ENCODE data around the gene NPRL2.
"Not testable (repeated sequence)": the region's sequence is repeated elsewhere in the genome, so short reads cannot be mapped to it uniquely, and the experiment has no call there.

Gene NPRL2

GRCh38 chr3:50320853-50321335, 29.7 kb downstream of the NPRL2 start:
- peaks cover 7% of the 10 kb centered on the region for H3K36me3 ChIP-seq (ENCODE audit: control insufficient read depth, insufficient read depth, low read length)

DNA sequence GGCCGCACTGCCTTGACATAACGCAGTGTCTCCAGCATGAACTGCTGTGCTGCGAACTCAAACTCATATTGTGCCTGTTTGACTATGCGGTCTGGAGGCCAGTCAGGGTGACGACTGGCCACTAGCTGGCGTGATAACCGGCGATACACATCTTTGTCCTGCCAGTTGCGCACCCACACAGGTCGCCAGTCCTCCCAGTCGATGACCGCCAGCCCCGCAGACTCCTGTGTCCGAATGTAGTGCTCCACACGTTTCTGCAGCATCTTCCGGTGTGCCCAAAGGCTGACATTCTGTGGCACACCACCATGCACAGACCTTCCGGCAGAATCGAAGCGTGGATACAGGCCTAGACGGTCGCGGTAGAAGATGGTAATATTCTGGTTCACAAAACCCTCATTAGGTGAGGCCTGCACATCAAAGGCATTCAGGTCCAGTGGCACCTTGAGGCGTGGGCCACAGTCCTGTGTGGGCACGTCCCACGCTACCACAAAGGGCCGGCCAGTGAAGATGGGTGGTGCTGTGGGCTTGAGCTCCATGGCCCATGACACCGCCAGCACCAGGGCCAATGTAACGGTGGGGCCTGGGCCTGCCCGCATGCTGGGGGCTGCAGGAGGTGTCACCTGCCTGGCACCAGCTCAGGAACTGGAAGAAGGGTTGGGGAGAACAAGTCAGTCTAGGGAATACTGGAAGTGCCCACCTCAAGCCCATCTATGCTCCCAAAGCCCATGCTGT, 30.5 kb downstream of the NPRL2 start:
- Histone ChIP-seq H3K4me3 (ENCODE audit: low read length) (peak overlapping the region; percentile 62), H3K36me3 (ENCODE audit: control insufficient read depth, insufficient read depth, low read length) (peaks cover 13% of the 10 kb centered on the region), H3K27me3 (ENCODE audit: control insufficient read depth, insufficient read depth, low read length) (no peaks in the 10 kb centered on the region), H3K4me1 (ENCODE audit: control insufficient read depth, insufficient read depth, low read length) (peaks cover 76% of the 10 kb centered on the region), H3K9ac (ENCODE audit: low read length) (peak overlapping the region; percentile 92), H3K9me3 (ENCODE audit: control insufficient read depth, low read length) (no peaks in the 10 kb centered on the region)

More at GRCh38 chr3:50320853-50321335, 29.7 kb downstream of the NPRL2 start:
- Histone ChIP-seq H3K4me3 (ENCODE audit: low read length) (peak overlapping the region; percentile 62), H3K4me1 (ENCODE audit: control insufficient read depth, insufficient read depth, low read length) (peaks cover 67% of the 10 kb centered on the region), H3K9me3 (ENCODE audit: control insufficient read depth, low read length) (no peaks in the 10 kb centered on the region), H3K9ac (ENCODE audit: low read length) (peak overlapping the region; percentile 92), H3K27me3 (ENCODE audit: control insufficient read depth, insufficient read depth, low read length) (no peaks in the 10 kb centered on the region)

DNA sequence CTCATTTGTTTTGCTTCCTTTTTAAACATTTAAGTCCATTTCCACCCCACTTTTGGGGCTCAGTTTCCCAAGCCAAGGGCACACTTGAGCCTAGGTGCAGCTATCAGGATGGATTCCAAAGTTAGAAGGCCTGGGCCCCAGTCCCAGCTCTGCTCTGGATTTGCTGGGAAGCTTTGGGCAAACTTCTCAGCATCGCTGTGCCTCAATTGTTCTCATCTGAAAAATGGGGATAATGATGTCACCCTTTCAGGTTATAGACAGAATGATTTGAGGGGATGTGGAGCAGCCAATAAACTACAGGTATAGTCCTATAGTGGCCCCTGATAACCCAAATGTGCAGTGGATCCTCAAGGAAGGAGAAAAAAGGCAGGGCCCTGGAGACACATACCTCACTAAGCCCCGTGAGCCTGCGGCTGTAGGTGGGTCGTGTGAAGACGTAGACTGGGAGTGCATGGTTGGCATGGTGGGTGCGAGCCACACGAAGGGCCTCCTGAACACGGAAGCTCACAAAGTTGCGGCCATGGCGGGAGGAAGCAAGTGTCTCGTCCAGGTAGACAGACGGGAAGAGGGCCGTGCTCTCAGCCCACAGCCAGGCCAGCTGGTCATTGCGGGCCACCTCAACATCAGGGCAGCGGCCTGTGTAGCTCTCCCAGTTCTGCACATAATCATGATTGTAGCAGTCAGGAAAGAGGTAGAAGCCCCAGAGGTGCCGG, 31.2 kb downstream of the NPRL2 start:
- no peak overlapping the region for H3K4me3 ChIP-seq (ENCODE audit: low read length)
- peaks cover 14% of the 10 kb centered on the region for H3K36me3 ChIP-seq (ENCODE audit: control insufficient read depth, insufficient read depth, low read length)
- H3K9me3 ChIP-seq (ENCODE audit: control insufficient read depth, low read length), result no peaks in the 10 kb centered on the region
- no peak overlapping the region for H3K9ac ChIP-seq (ENCODE audit: low read length)
- H3K27me3 ChIP-seq (ENCODE audit: control insufficient read depth, insufficient read depth, low read length), result no peaks in the 10 kb centered on the region
- peaks cover 81% of the 10 kb centered on the region for H3K4me1 ChIP-seq (ENCODE audit: control insufficient read depth, insufficient read depth, low read length)

GRCh38 chr3:50318615-50319014, 32.0 kb downstream of the NPRL2 start:
- Histone ChIP-seq H3K9me3 (ENCODE audit: control insufficient read depth, low read length) (no peaks in the 10 kb centered on the region), H3K4me3 (ENCODE audit: low read length) (no peak overlapping the region), H3K9ac (ENCODE audit: low read length) (peak overlapping the region; percentile 64), H3K36me3 (ENCODE audit: control insufficient read depth, insufficient read depth, low read length) (peaks cover 14% of the 10 kb centered on the region), H3K27me3 (ENCODE audit: control insufficient read depth, insufficient read depth, low read length) (no peaks in the 10 kb centered on the region), H3K4me1 (ENCODE audit: control insufficient read depth, insufficient read depth, low read length) (peaks cover 84% of the 10 kb centered on the region)

GRCh38 chr3:50318163-50318562, 32.4 kb downstream of the NPRL2 start:
- no peak overlapping the region for H3K4me3 ChIP-seq (ENCODE audit: low read length)

DNA sequence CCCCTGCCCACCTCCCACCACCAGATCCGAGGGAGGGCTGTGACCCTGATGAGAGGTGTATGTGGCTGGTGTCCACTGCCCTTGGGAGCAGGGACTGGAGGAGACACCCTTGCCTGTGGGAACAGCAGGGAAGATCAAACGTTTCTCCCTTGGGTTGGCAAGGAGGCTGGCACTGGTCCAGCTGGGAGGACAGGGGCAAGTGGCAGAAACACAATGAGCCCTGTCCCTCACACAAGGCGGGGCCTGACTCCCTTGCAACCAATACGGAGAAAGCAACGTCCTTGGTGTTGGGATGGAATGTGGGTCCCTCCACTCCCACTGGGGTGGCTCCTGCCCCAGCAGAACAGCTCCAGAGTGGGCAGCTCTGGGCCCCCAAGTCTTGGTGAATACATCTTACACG, 33.3 kb downstream of the NPRL2 start:
- Histone ChIP-seq H3K27me3 (ENCODE audit: control insufficient read depth, insufficient read depth, low read length) (no peaks in the 10 kb centered on the region), H3K4me1 (ENCODE audit: control insufficient read depth, insufficient read depth, low read length) (peaks cover 77% of the 10 kb centered on the region), H3K9me3 (ENCODE audit: control insufficient read depth, low read length) (no peaks in the 10 kb centered on the region), H3K36me3 (ENCODE audit: control insufficient read depth, insufficient read depth, low read length) (peaks cover 14% of the 10 kb centered on the region), H3K4me3 (ENCODE audit: low read length) (no peak overlapping the region), H3K9ac (ENCODE audit: low read length) (peak overlapping the region; percentile 64)

More at GRCh38 chr3:50318163-50318562, 32.4 kb downstream of the NPRL2 start:
- Histone ChIP-seq H3K4me1 (ENCODE audit: control insufficient read depth, insufficient read depth, low read length) (peaks cover 84% of the 10 kb centered on the region), H3K9ac (ENCODE audit: low read length) (peak overlapping the region; percentile 64), H3K27me3 (ENCODE audit: control insufficient read depth, insufficient read depth, low read length) (no peaks in the 10 kb centered on the region), H3K9me3 (ENCODE audit: control insufficient read depth, low read length) (no peaks in the 10 kb centered on the region), H3K36me3 (ENCODE audit: control insufficient read depth, insufficient read depth, low read length) (peaks cover 14% of the 10 kb centered on the region)

GRCh38 chr3:50316657-50317242, 33.8 kb downstream of the NPRL2 start:
- Histone ChIP-seq H3K4me1 (ENCODE audit: control insufficient read depth, insufficient read depth, low read length) (peaks cover 71% of the 10 kb centered on the region), H3K9me3 (ENCODE audit: control insufficient read depth, low read length) (no peaks in the 10 kb centered on the region), H3K36me3 (ENCODE audit: control insufficient read depth, insufficient read depth, low read length) (peaks cover 14% of the 10 kb centered on the region), H3K9ac (ENCODE audit: low read length) (peak overlapping the region; percentile 64), H3K27me3 (ENCODE audit: control insufficient read depth, insufficient read depth, low read length) (no peaks in the 10 kb centered on the region), H3K4me3 (ENCODE audit: low read length) (no peak overlapping the region)

DNA sequence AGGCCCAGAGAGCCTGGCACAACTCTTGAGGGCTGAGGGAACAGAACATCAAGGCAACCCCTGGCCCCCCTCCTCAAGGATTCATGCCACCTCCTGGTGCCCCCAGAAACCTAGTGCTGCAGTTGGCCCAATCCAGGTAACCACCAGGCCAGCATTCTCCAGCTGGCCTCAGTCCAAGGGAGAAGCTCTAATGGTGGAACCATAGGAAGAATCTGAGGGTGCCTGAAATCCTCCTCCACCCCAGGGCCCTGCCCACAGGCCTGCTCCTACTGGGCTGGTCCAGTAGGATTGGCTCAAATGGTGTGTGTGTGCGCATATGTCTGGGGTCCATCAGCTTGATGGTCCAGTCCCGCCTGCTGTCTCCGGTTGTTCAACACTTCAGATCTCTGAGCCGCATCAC, 35.8 kb downstream of the NPRL2 start:
- H3K4me3 ChIP-seq (ENCODE audit: low read length), result no peak overlapping the region
- no peaks in the 10 kb centered on the region for H3K27me3 ChIP-seq (ENCODE audit: control insufficient read depth, insufficient read depth, low read length)
- peaks cover 63% of the 10 kb centered on the region for H3K4me1 ChIP-seq (ENCODE audit: control insufficient read depth, insufficient read depth, low read length)
- no peak overlapping the region for H3K9ac ChIP-seq (ENCODE audit: low read length)
- H3K9me3 ChIP-seq (ENCODE audit: control insufficient read depth, low read length), result no peaks in the 10 kb centered on the region
- peaks cover 14% of the 10 kb centered on the region for H3K36me3 ChIP-seq (ENCODE audit: control insufficient read depth, insufficient read depth, low read length)

GRCh38 chr3:50314342-50314741, 36.2 kb downstream of the NPRL2 start:
- Histone ChIP-seq H3K4me1 (ENCODE audit: control insufficient read depth, insufficient read depth, low read length) (peaks cover 62% of the 10 kb centered on the region), H3K9me3 (ENCODE audit: control insufficient read depth, low read length) (no peaks in the 10 kb centered on the region), H3K9ac (ENCODE audit: low read length) (no peak overlapping the region), H3K4me3 (ENCODE audit: low read length) (no peak overlapping the region), H3K36me3 (ENCODE audit: control insufficient read depth, insufficient read depth, low read length) (peaks cover 14% of the 10 kb centered on the region), H3K27me3 (ENCODE audit: control insufficient read depth, insufficient read depth, low read length) (no peaks in the 10 kb centered on the region)

GRCh38 chr3:50312041-50312440, 38.5 kb downstream of the NPRL2 start:
- H3K27me3 ChIP-seq (ENCODE audit: control insufficient read depth, insufficient read depth, low read length); H3K4me3 ChIP-seq (ENCODE audit: low read length); H3K36me3 ChIP-seq (ENCODE audit: control insufficient read depth, insufficient read depth, low read length); H3K9ac ChIP-seq (ENCODE audit: low read length); H3K9me3 ChIP-seq (ENCODE audit: control insufficient read depth, low read length): not testable (repeated sequence)
- H3K4me1 ChIP-seq (ENCODE audit: control insufficient read depth, insufficient read depth, low read length), result peaks cover 39% of the 10 kb centered on the region

- H3K9ac ChIP-seq (ENCODE audit: low read length), result no peak overlapping the region
- no peaks in the 10 kb centered on the region for H3K36me3 ChIP-seq (ENCODE audit: control insufficient read depth, insufficient read depth, low read length)
- peaks cover 39% of the 10 kb centered on the region for H3K4me1 ChIP-seq (ENCODE audit: control insufficient read depth, insufficient read depth, low read length)
- no peaks in the 10 kb centered on the region for H3K9me3 ChIP-seq (ENCODE audit: control insufficient read depth, low read length)
- no peaks in the 10 kb centered on the region for H3K27me3 ChIP-seq (ENCODE audit: control insufficient read depth, insufficient read depth, low read length)
- no peak overlapping the region for H3K4me3 ChIP-seq (ENCODE audit: low read length)
Observed at GRCh38 chr3:50304601-50305000, 46.0 kb downstream of the NPRL2 start.
